Panc1 (cell line): ENCODE results near the gene ADCY7.

ENCODE experiments used
- POLR2AphosphoS5 ChIP-seq: IDR thresholded peaks from 2 replicates; pipeline ENCODE4 v1.6.1; 2012; ENCODE audit warnings: mild to moderate bottlenecking, low read depth, low read length, moderate library complexity
- TF ChIP-seq, protein P1 (sequence below): fragments of 450-650 bp; IDR thresholded peaks from 2 replicates; pipeline ENCODE4 v1.5.1; 2017; ENCODE audit warnings: mild to moderate bottlenecking

DNA sequence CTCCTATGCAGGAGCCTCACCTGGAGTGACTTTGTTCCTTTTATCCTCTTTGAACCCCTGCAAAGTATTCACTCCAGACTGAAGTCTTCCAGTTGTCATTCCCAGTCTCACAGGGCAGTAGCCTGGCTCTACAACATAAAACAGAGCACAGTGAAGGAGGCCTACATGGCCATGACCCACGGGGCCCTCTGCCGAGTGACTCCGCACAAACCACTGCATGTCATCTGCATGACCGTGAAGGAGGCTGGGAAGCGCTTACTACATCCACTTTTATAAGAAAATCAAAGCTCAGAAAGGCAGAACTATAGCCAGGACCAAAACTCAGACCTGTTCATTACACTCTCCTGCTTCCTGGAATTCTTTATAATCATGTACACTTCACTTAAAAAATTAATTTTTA, 59.9 kb downstream of the ADCY7 start:
- TF ChIP-seq, protein P1, sequence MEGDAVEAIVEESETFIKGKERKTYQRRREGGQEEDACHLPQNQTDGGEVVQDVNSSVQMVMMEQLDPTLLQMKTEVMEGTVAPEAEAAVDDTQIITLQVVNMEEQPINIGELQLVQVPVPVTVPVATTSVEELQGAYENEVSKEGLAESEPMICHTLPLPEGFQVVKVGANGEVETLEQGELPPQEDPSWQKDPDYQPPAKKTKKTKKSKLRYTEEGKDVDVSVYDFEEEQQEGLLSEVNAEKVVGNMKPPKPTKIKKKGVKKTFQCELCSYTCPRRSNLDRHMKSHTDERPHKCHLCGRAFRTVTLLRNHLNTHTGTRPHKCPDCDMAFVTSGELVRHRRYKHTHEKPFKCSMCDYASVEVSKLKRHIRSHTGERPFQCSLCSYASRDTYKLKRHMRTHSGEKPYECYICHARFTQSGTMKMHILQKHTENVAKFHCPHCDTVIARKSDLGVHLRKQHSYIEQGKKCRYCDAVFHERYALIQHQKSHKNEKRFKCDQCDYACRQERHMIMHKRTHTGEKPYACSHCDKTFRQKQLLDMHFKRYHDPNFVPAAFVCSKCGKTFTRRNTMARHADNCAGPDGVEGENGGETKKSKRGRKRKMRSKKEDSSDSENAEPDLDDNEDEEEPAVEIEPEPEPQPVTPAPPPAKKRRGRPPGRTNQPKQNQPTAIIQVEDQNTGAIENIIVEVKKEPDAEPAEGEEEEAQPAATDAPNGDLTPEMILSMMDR, result no peak
- TF ChIP-seq POLR2AphosphoS5, result no peak
